Measurements from ENCODE around the gene SIT1. TPM values are rescaled to one million over a fixed set of nuclear protein-coding genes. Genes with fewer than 3 reads are reported as not detected.

SIT1 gene
- total RNA-seq, 1 donor from 2014 or later: not detected

DNA sequence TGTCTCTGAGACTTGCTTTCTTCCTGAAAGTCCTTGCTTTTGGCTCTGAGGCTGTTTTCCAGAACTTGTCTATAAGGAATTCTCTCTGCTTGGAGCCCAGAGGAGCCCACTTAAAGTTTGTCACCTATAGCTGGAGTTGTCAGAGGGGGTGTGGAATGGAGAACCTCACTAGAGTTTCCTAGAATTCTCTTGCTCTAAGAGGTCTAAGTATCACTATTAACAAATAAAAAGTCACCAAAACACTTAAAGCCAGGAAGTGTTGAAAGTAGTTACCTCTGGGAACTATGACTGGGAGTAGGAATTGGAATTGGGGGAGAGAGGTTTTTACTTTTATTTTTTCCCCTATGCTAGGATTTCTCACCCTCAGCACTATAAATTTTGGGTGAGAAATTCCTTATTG lies 15.0 kb downstream of the SIT1 start:
- H3K4me3 ChIP-seq (ENCODE audit: low read depth, low read length): no peak overlapping the region
- TF ChIP-seq, protein P1, sequence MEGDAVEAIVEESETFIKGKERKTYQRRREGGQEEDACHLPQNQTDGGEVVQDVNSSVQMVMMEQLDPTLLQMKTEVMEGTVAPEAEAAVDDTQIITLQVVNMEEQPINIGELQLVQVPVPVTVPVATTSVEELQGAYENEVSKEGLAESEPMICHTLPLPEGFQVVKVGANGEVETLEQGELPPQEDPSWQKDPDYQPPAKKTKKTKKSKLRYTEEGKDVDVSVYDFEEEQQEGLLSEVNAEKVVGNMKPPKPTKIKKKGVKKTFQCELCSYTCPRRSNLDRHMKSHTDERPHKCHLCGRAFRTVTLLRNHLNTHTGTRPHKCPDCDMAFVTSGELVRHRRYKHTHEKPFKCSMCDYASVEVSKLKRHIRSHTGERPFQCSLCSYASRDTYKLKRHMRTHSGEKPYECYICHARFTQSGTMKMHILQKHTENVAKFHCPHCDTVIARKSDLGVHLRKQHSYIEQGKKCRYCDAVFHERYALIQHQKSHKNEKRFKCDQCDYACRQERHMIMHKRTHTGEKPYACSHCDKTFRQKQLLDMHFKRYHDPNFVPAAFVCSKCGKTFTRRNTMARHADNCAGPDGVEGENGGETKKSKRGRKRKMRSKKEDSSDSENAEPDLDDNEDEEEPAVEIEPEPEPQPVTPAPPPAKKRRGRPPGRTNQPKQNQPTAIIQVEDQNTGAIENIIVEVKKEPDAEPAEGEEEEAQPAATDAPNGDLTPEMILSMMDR (conservative IDR thresholded peaks at IDR 0.05; ENCODE audit: low read depth, low read length): no peak
- DNase-seq (ENCODE audit: low read depth): no peak

DNA sequence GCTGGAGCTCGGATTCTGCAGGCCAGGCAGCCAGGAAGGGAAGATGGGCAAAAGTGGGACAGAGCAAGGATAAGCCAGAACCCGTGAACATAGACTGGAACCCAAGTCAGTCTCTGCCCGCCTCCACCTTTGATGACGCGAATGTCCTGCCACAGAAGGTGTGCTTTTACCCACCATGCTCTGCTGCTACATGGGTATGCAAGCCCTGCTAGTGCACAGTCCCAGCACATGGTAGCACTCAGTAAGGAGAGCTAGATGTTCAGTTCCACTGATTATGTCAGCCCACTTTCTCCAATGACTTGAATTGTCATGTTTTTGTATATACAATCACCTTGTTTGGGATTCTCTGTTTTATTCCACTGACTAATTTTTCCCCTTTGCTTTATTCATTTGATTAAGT lies 21.1 kb downstream of the SIT1 start:
- TF ChIP-seq, protein P1 (conservative IDR thresholded peaks at IDR 0.05; ENCODE audit: low read depth, low read length): no peak
- no peak for DNase-seq (ENCODE audit: low read depth)
- no peak overlapping the region for H3K4me3 ChIP-seq (ENCODE audit: low read depth, low read length)

DNA sequence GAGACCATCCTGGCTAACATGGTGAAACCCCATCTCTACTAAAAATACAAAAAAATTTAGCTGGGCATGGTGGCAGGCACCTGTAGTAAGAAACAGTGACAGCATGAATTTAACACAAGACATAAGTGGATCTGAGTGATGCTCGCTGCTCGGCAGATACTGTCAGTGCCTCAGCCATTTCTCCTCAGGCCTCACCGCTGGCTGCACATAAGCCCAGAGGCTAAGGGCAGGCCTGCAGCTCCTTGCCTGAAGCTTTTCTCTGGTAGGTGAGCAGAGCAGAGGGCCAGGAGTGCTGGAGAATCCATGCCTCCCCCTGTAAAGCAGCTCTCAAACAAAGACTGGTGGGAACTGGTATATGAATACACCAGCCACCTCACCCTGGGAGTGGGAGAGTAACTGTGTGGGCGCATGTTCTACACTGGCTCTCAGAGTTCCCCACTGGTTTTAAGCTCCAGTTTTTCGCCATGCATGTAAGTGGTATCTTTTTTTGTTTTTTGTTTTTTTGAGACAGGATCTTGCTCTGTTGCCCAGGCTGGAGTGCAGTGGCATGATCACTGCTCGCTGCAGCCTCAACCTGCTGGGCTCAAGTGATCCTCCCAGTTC lies 22.2 kb downstream of the SIT1 start:
- H3K4me3 ChIP-seq (ENCODE audit: low read depth, low read length): no peak overlapping the region
- DNase-seq (ENCODE audit: low read depth): no peak
- TF ChIP-seq, protein P1 (conservative IDR thresholded peaks at IDR 0.05; ENCODE audit: low read depth, low read length): no peak

DNA sequence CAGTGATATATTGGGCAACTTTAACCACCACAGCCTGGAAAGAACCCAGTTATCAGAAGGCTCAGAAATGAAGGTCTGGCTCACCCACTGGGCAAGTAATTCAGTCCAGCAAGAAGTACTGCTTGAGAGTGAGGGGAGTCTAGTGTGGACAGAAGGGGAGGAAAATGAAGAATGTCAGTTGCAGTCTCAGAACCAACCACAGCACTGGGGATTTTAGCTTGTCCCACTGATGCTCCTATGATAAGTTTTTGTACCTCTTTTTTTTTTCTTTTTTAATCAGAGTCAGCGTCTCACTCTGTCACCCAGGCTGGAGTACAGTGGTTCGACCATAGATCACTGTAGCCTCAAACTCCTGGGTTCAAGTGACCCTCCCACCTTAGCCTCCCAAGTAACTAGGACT lies 23.2 kb downstream of the SIT1 start:
- DNase-seq (ENCODE audit: low read depth): no peak
- TF ChIP-seq, protein P1 (conservative IDR thresholded peaks at IDR 0.05; ENCODE audit: low read depth, low read length): no peak
- H3K4me3 ChIP-seq (ENCODE audit: low read depth, low read length): no peak overlapping the region

DNA sequence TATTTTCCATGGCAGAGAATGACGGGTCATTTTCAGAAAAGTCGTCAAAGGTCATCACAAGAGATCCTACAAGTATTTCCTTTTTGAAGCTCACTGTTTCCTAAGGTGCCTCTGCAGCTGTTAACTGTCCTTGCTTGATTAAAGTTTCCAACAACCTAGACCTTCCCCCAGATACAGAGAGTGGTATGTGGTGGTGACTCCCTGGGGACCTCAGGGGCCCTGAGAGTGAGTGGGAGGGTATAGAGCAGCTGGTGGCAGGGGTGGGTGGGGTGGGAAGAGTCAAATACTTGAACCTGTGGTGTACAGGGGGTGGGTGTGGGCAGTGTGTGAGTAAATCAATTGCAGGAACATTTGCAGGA lies 31.0 kb downstream of the SIT1 start:
- no peak overlapping the region for H3K4me3 ChIP-seq (ENCODE audit: low read depth, low read length)
- DNase-seq (ENCODE audit: low read depth): no peak
- TF ChIP-seq, protein P1 (conservative IDR thresholded peaks at IDR 0.05; ENCODE audit: low read depth, low read length): no peak

DNA sequence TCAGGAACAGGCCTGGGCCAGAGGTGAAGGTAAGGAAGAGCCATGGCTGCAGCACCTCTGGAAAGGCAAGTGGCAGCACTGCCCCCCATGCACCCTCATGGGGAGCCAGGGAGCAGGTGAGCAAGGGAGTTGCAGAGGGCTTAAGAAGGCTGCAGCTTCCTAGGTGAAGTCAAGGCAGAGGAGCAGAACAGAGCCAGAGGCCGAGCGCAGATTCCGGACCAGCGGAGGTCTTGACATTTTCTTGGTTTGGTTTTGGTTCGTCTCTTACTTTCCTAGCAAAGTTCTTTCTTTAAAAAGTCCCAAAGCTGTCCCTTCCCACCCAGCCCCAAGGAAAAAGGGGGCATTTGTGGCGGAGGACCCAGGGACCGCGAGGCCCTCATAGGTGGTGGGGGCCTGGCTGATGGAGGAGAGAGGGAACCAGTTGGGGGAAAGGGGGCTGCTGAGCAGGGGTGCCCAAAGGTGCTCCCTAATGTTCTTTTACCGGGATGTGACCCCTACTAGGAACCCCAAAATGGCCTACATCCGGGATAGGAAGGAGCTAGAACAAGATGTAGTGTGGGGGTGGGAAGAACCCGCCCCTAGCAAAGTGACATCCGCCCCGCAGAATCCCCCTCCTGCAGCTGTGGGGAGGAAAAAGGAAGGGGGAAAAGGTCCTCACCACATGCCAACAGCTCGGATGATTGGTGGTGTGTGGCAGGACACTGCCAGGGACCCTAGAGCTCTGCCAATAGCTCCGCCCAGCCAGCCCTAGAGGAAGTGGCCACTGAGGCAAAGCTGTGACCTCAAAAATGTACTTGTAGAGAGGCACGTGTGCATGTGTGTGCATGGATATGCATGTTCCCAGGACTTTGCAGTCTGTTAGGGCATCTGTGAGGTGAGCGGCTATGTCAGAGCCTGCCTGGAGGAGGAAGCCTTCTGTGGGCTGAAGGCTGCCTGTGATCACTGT lies 31.6 kb downstream of the SIT1 start:
- TF ChIP-seq, protein P1 (conservative IDR thresholded peaks at IDR 0.05; ENCODE audit: low read depth, low read length): no peak
- no peak overlapping the region for H3K4me3 ChIP-seq (ENCODE audit: low read depth, low read length)
- no peak for DNase-seq (ENCODE audit: low read depth)
